Testis (tissue), 2 donors: ENCODE data around the gene CXCL17.

Experiments used
- CTCF ChIP-seq, 3 experiments: fragments of 450-650 bp in 2 of 3; fragments of 200-600 bp in 1 of 3; sonication (generic) in 1 of 3; IDR thresholded peaks; one replicate each; pipeline ENCODE4 v1.5.1; 2016 to 2019; ENCODE audit warnings: antibody characterized with exemption in 3 of 3, mild to moderate bottlenecking in 2 of 3, moderate library complexity in 1 of 3
- POLR2A ChIP-seq: fragments of 450-650 bp; IDR thresholded peaks from one replicate; pipeline ENCODE4 v1.6.1; 2017; ENCODE audit warnings: antibody characterized with exemption, mild to moderate bottlenecking, moderate library complexity

- no peak for TF ChIP-seq CTCF (IDR thresholded peaks at IDR 0.05)
- no peak for TF ChIP-seq POLR2A
Measured at GRCh38 chr19:42423462-42424344, 19.0 kb downstream of the CXCL17 start.
